Endodermal cell (in vitro differentiated cells): ENCODE measurements around the gene RYR3. TPM values are rescaled to one million over a fixed set of nuclear protein-coding genes. Genes with fewer than 3 reads are reported as not detected.

Source experiments
- DNase-seq: peaks from one replicate; pipeline ENCODE4 v3.0.0-alpha.2; 2017
- H3K27ac ChIP-seq: 2 replicates; pipeline ENCODE4 v1.5.1; 2013; ENCODE audit warnings: mild to moderate bottlenecking, low read depth, low read length, moderate library complexity
- H3K27me3 ChIP-seq: 2 replicates; pipeline ENCODE4 v1.6.1; 2013; ENCODE audit warnings: mild to moderate bottlenecking, low read length, moderate library complexity; ENCODE audit not compliant: insufficient read depth, control insufficient read depth, poor library complexity, severe bottlenecking
- H3K36me3 ChIP-seq: 2 replicates; pipeline ENCODE4 v1.7.0; 2013; ENCODE audit warnings: mild to moderate bottlenecking, low read length, moderate library complexity; ENCODE audit not compliant: control insufficient read depth, insufficient read depth
- H3K4me1 ChIP-seq: one replicate; pipeline ENCODE4 v1.7.0; 2013; ENCODE audit warnings: low read length; ENCODE audit not compliant: control insufficient read depth, insufficient read depth
- H3K4me3 ChIP-seq: 2 replicates; pipeline ENCODE4 v1.5.1; 2013; ENCODE audit warnings: mild to moderate bottlenecking, low read length, moderate library complexity
- H3K9ac ChIP-seq: 2 replicates; pipeline ENCODE4 v1.6.1; 2013; ENCODE audit warnings: mild to moderate bottlenecking, low read length, moderate library complexity; ENCODE audit not compliant: poor library complexity, severe bottlenecking; ENCODE audit errors: extremely low read depth
- H3K9me3 ChIP-seq: 2 replicates; pipeline ENCODE4 v1.6.1; 2013; ENCODE audit warnings: mild to moderate bottlenecking, low read length, moderate library complexity; ENCODE audit not compliant: control insufficient read depth
- H3K27ac Mint-ChIP-seq: 2 replicates; pipeline ENCODE4 v1.8.0; 2020; ENCODE audit warnings: mixed read lengths
- H3K27me3 Mint-ChIP-seq: 2 replicates; pipeline ENCODE4 v1.8.0; 2021; ENCODE audit warnings: mild to moderate bottlenecking, mixed read lengths; ENCODE audit not compliant: insufficient read depth
- H3K36me3 Mint-ChIP-seq: 2 replicates; pipeline ENCODE4 v1.8.0; 2020; ENCODE audit warnings: low read depth, mixed read lengths
- H3K4me1 Mint-ChIP-seq: 2 replicates; pipeline ENCODE4 v1.8.0; 2020; ENCODE audit warnings: mixed read lengths
- H3K4me3 Mint-ChIP-seq: 2 replicates; pipeline ENCODE4 v1.8.0; 2020; ENCODE audit warnings: mild to moderate bottlenecking, moderate library complexity, mixed read lengths
- H3K9me3 Mint-ChIP-seq: 2 replicates; pipeline ENCODE4 v1.8.0; 2020; ENCODE audit warnings: mild to moderate bottlenecking, mixed read lengths
- WGBS, 2 experiments: methylation state at CpG; one replicate each; pipeline versions ENCODE4 v1.1.5 to v1.1.7; 2013; ENCODE audit warnings: missing lambda C conversion rate in 2 of 2, mixed read lengths in 1 of 2; ENCODE audit not compliant: insufficient coverage in 1 of 2, insufficient read length in 1 of 2; 5-methylcytosine and 5-hydroxymethylcytosine counted together
- total RNA-seq, 2 donors: library from RNA; stranded (reverse); fragmentation: NEBNext Ultra II Directional in 1 of 2; extraction: Animal tissue kit (Norgen Biotek cat#: 25700) in 1 of 2; gene quantifications; 2 replicates in 1 of 2; 3 replicates in 1 of 2; pipeline ENCODE4 v1.2.1, GENCODE V29; 2021
- TF ChIP-seq, protein P1 (sequence below): fragments of 200-600 bp; sonication (generic); conservative IDR thresholded peaks from 2 replicates; pipeline ENCODE4 v1.5.0; 2021; ENCODE audit warnings: antibody characterized with exemption, mild to moderate bottlenecking

The RYR3 gene
- total RNA-seq, 2 donors from 2014 or later = 0.71 to 1.4 TPM

DNA sequence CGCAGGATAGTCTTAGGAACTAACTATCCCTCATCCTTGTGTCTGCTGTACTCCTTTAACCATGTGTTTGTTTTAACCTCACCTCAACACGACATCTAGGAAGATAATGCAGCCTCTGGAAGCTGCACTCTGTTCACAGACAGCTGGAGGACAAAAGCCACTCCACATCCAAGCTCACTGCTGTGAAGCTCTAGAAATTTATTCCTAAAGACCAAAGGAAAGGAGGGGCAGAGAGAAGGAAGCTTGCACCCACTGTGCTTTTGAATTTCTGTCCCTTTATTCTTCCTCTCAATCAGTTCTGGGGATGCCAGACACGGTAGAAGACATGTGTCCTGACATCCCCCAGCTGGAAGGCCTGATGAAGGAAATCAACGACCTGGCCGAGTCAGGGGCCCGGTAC, 474.6 kb downstream of the RYR3 start:
- Mint-ChIP-seq H3K9me3 (no peaks in the 10 kb centered on the region), H3K27ac (no peak overlapping the region), H3K27me3 (no peaks in the 10 kb centered on the region), H3K4me3 (no peak overlapping the region), H3K36me3 (no peaks in the 10 kb centered on the region), H3K4me1 (no peaks in the 10 kb centered on the region)
- TF ChIP-seq, protein P1, sequence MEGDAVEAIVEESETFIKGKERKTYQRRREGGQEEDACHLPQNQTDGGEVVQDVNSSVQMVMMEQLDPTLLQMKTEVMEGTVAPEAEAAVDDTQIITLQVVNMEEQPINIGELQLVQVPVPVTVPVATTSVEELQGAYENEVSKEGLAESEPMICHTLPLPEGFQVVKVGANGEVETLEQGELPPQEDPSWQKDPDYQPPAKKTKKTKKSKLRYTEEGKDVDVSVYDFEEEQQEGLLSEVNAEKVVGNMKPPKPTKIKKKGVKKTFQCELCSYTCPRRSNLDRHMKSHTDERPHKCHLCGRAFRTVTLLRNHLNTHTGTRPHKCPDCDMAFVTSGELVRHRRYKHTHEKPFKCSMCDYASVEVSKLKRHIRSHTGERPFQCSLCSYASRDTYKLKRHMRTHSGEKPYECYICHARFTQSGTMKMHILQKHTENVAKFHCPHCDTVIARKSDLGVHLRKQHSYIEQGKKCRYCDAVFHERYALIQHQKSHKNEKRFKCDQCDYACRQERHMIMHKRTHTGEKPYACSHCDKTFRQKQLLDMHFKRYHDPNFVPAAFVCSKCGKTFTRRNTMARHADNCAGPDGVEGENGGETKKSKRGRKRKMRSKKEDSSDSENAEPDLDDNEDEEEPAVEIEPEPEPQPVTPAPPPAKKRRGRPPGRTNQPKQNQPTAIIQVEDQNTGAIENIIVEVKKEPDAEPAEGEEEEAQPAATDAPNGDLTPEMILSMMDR = no peak
- WGBS, 2 experiments = 83 to 90% methylated on average over 1 to 6 of the region's 6 CpGs
- Histone ChIP-seq H3K27ac (peak overlapping the region; percentile 47), H3K36me3 (no peaks in the 10 kb centered on the region), H3K4me3 (no peak overlapping the region), H3K4me1 (no peaks in the 10 kb centered on the region), H3K9ac (no peak overlapping the region), H3K27me3 (no peaks in the 10 kb centered on the region), H3K9me3 (no peaks in the 10 kb centered on the region)
- DNase-seq = no peak

DNA sequence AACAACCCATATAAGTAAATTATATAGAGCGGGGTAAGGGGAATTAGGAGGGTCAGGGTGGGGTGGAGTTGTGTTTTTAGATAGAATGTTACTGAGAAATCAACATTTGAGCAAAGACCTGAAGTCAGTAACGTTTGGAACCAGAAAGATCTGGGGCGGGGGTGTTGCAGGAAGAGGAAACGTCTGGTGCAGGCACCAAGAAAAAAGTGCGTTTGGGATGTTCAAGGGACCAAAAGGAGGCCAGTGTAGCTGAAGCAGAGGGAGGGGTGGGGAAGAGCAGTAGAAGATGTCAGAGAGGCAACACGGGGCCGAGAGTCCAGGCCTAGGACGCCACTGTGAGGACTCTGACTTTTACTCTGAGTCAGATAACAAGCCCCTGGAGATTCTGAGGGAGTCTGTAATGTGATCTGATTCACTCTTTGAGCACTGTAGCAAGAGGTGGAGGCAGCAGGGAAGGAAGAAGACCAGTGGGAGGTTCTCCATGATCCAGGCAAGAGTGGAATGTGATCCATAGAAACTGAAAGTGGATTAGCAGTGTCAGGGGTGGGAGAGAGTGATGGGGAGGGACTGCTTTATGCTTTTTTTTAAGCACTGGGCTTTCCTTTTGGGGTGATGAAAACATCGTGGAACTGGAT, 478.3 kb downstream of the RYR3 start:
- Mint-ChIP-seq H3K36me3 (no peaks in the 10 kb centered on the region), H3K9me3 (no peaks in the 10 kb centered on the region), H3K27me3 (no peaks in the 10 kb centered on the region), H3K4me1 (no peaks in the 10 kb centered on the region), H3K4me3 (no peak overlapping the region), H3K27ac (no peak overlapping the region)
- no peaks in the 10 kb centered on the region for H3K9me3 ChIP-seq
- 65 to 78% methylated on average over 7 to 8 of the region's 9 CpGs for WGBS, 2 experiments
- DNase-seq = no peak
- H3K27ac ChIP-seq = no peak overlapping the region
- no peaks in the 10 kb centered on the region for H3K27me3 ChIP-seq
- TF ChIP-seq, protein P1 = no peak
- no peak overlapping the region for H3K9ac ChIP-seq
- no peak overlapping the region for H3K4me3 ChIP-seq
- H3K36me3 ChIP-seq = no peaks in the 10 kb centered on the region
- H3K4me1 ChIP-seq = no peaks in the 10 kb centered on the region

DNA sequence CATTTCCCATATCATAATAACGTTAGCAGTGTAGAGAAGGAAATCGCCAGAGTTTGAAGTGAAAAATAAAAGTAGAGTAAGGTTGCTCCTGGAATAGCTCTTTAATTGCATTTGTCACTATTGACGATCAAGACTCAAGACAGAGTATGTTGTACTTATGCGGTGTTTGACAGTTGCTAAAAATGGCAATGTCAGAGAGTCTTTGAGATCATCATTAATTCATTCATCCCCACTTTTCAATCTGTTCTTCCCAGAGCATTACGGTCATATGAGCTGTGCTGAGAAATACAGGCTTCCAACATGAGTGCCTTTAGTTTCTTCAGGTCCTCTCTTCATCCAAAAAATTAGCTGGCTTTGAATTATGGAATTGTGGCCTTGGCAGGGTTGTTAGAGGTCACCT, 483.7 kb downstream of the RYR3 start:
- DNase-seq = no peak
- 84 to 93% methylated on average over 3 to 5 of the region's 5 CpGs for WGBS, 2 experiments

More for the DNA sequence above, 483.7 kb downstream of the RYR3 start:
- Histone ChIP-seq H3K4me1 (no peaks in the 10 kb centered on the region), H3K27ac (no peak overlapping the region), H3K36me3 (no peaks in the 10 kb centered on the region), H3K27me3 (no peaks in the 10 kb centered on the region), H3K9me3 (no peaks in the 10 kb centered on the region), H3K4me3 (no peak overlapping the region), H3K9ac (no peak overlapping the region)
- H3K27ac Mint-ChIP-seq = no peak overlapping the region
- H3K9me3 Mint-ChIP-seq = no peaks in the 10 kb centered on the region
- no peaks in the 10 kb centered on the region for H3K36me3 Mint-ChIP-seq
- TF ChIP-seq, protein P1 = no peak
- no peaks in the 10 kb centered on the region for H3K27me3 Mint-ChIP-seq
- no peak overlapping the region for H3K4me3 Mint-ChIP-seq
- H3K4me1 Mint-ChIP-seq = peaks cover 3% of the 10 kb centered on the region
